ENCODE measurements around the gene FAM227B.
"Not testable (repeated sequence)": the region's sequence is repeated elsewhere in the genome, so short reads cannot be mapped to it uniquely, and the experiment has no call there.

Gene FAM227B

DNA sequence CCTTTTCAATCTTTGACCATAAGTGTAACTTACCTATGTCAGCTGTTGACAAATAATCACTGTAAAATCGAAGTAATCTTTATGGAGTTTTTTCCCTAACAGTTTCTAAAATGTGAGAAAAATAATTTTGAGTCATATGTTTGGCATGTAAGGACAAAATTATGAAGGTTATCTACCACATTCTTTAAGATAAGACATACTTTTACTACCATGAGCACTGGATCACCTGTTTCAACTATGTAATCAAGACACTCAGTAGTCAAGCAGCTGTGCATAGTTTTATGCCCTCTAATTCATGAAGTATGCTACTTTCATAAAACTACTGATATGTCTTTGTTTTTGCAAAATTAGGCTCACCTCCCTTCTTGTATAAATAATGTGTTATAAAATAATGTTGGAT is 185.4 kb downstream of the FAM227B start:
- no peak for FAIRE-seq

DNA sequence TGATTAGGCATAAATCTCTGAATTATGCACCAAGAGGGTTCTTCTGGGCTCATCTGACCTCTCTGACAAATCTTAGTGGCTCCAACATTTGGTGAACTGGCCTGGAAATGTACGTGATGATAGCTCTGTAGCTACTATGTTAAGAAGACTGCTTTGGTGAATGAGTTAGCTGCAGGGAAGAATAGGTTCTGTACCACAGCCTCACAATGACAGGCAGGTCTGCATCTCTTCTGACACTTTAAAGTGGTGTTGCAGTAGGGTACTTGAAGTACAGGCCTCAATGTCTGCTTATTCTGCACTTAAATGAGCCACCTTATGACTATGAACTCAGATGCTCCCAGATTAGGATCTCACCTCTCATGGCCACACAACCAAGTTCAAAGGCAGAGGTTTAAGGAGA is 190.6 kb downstream of the FAM227B start:
- FAIRE-seq: no peak

DNA sequence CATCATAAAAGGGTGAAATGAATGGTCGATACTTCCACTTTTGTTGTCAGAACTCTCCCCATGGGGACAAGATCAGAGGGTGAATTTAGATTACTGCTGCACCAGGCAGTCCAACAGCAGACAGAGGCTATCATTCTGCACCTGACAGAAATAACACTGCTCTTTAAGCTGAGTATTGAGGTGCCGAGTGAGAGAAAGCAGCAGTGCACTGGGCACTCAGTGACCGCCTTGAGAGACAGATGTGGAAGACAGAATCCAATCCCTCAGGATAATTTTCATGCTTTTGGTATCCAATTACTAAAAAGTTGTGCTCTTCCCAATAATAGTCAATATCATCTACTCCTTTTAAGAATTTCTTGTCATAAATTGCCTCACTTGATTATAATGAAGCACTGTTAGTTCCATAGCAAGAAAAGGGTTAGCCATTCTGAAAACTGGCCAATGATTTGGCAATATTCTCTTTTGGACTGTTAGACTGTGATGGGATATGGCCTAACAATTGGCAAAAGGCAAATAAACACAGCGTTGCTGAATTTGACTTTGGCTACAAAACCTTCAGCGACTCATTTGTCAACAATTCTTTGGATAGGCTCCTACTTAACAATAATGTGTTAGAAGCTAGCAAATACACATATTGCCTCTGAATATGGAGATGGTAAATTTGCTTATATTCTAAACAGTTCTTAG is 192.1 kb downstream of the FAM227B start:
- FAIRE-seq: no peak

DNA sequence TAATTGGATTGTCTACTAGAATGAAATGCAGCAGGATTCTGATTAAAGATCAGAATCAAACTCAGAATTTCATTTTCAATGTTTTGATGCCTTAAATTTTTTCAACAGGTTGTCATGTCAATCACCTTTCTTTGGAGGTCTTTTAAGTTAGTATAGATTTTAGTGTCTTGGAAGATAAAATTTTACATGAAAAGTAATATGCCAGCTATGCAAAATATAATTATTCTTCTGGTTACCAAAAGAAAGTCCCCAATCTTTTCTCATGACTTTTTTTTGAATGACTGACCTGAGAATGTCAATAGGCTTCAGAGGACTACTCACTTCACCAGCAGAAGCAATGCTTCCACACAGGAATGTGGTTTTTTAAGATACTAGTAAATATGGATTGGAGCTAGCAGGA is 193.2 kb downstream of the FAM227B start:
- no peak for FAIRE-seq

DNA sequence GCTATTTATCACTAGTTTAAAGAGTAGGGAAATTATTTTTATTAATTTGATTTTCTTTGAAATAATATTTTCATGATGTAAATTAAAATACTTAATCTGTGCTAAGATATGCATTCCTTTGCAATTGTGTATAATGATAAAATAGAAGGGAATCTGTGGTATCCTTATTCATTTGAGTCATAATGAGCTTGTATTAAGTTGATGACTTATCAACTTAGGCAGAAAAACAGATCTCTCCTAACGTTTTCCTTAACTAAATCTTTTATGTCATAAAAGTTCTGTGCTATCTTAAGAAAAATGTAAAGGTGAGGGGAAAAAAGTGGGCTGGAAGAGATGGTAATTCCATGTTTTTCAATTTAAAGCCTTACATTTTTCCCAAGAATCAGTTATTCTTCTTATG is 195.7 kb downstream of the FAM227B start:
- FAIRE-seq: no peak

DNA sequence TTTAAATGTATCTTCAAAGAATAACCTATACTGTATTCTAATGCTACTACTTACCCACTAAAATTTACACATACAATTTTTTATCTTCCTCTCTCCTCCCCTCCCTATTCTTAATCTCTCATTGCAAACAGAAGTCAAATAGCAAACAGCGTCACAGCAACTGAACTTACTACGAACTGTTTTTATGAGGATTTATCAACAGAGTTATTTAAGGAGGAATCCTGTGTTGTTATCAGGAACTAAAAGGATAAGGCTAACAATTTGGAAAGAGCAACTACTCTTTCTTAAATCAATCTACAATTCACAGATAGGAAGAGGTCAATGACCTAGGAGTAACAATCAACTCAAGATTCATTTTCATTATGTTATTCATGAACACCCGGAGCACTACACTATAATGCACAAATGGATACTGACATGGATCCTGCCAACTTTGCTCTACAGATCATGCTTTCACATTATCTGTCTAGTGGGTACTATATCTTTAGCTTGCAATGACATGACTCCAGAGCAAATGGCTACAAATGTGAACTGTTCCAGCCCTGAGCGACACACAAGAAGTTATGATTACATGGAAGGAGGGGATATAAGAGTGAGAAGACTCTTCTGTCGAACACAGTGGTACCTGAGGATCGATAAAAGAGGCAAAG is 196.6 kb downstream of the FAM227B start:
- peak; percentile 41 for FAIRE-seq

DNA sequence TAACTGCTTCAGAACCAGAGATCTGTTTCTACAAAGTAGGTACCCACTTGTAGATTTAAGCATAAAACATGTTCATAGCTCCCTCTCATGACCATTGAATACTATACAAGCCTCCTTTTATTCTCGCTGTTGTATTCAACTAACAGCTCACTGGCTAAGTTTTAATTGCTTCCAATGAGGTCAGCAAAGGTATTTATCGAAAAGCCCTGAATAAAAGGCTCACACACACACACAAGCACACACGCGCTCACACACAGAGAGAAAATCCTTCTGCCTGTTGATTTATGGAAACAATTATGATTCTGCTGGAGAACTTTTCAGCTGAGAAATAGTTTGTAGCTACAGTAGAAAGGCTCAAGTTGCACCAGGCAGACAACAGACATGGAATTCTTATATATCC is 197.6 kb downstream of the FAM227B start, which contains the start of gene FGF7:
Gene FGF7, plus strand, starts transcription at position 222 of the 400 bp plus-strand sequence. CDS start 1,056 bp downstream, outside the sequence.
- FAIRE-seq: no peak

DNA sequence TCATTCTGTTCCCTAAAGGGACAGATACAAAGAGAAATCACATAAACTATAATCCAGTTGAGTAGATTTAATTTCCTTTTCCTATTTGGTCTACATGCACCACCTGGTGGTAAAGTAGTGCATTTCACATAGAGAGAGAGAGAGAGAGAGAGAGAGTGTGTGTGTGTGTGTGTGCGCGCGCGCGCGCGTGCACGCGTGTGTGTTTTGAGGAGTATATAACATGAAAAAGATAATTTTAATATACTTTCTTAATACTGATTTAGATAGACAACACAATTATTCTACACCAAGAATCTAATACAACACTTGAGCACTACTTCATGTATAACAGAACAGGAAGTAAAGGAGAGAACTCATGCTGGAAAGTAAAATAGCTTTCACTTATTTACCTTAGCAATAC is 198.6 kb downstream of the FAM227B start:
- peak; percentile 97 for FAIRE-seq

DNA sequence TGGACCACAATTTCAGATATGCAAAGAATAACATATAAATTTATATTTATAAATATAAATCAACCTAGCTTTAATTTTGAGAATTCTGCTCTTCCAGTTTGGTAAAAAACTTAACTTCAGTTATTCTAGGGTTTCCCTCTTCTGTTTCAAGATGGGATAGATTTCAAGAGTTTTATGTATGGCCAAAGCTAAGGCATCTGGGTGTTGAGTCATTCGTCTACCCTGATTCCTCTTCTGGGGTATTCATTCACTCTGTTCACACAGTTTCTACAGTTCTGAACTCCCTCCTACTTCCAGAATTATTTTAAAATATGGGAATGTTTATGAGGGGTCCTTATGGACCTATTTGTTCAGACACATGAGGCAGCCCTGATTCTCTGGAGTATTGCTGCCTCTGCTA is 201.8 kb downstream of the FAM227B start:
- FAIRE-seq: no peak

DNA sequence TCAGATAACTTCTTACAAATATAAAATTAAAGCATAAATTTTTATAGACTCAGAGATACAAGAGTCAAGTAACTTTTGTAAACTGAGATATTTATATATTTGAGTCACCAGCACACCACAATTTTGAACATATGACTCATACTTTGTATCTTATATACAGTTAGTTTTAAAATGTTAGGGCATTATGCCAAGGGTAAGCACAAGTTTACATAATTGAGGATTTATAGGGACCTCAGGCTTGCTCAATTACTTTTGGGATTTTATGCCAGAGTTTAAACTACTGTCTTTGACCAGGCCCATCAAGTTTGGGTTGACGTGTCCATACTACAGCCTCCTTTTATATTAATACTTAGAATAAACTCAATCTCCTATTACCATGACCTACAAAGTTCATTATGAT is 205.0 kb downstream of the FAM227B start:
- no peak for FAIRE-seq

DNA sequence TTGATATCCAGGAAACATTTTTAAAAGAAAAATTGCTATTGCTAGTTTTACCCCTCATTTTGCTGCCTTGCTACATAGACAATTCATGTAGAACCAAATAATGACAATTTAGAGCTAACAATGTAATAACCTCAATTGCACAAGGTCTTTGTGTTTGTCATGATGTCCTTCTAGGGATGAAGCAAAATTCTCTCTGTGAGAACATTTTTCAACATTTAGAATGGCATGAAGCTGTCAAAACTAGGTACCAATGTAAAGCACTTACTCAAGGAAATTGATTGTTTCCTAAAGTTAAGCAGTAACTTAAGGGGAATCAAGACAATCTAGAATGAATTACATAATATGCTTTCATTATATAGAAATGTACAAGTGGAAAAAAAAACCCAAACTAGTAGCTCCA is 205.5 kb downstream of the FAM227B start:
- FAIRE-seq: no peak

DNA sequence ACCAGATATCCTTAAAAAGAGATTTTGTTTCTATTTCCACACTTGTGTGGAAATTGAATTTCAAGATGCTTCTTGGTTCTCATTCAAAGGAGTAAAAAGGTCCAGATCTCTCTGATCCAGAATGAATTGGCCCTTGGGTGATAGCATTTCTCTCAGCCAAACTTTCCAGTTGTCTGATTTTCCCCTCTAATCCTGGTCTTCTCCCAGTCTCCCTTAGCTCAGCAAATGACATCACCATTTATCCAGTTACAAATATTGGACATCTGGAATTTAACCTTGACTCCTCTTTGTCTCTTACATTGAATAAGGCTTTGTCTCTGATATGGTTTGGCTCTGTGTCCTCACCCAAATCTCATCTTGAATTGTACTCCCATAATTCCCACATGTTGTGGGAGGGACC is 207.8 kb downstream of the FAM227B start:
- no peak for FAIRE-seq

DNA sequence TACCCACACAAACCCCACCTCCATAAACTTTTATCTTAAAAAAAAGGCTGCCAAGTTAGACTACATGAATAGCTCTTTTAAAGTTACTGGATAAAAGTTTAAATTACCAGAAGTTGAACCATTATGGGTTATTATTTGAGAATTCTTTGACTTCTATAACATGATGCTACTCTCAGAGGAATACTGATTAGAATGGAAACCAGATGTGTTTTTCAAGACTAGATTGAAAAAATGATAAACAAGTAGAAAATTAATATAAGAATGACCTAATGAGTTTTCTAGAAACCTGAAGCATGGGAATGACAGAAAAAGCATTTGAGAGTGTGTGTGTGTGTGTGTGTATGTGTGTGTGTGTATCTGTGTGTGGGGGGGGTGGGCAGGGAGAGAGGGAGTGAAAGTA is 210.0 kb downstream of the FAM227B start:
- peak; percentile 17 for FAIRE-seq

DNA sequence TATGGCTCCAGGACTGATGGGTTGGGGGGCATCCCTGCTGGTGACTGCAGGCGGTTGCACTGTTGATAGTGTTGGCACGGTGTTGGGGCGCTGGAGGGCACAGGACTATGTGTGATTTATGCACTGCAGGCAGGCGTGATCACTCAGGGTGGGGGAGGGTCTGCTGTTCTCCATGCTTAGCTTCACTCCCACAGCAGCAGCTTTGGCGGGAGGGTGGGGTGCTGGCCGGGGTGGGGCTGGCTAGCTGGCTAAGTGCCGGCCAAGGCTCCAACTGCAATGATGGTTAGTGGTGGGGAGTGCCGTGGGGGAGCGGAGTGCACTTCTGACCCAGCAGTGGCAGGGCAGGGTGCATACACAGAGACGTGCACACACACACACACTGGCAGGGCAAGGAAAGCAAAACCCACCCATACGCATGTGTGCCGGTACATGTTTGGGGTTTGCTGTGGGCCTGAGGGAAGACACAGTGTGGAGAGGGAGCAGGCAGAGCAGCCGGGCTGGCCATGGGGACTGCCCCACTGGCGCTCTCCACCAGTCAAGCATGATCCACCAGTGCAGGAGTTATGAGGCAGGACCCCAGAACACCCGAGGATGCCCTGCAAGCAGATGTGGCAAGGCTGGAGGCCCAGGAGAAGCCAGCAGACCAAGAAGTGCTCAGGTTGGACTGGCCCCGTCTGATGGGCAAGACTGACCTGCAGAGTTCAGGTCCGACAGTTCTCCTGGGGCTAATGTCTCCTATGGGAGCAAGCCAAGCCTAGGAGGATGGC is 214.1 kb downstream of the FAM227B start:
- no peak for FAIRE-seq

DNA sequence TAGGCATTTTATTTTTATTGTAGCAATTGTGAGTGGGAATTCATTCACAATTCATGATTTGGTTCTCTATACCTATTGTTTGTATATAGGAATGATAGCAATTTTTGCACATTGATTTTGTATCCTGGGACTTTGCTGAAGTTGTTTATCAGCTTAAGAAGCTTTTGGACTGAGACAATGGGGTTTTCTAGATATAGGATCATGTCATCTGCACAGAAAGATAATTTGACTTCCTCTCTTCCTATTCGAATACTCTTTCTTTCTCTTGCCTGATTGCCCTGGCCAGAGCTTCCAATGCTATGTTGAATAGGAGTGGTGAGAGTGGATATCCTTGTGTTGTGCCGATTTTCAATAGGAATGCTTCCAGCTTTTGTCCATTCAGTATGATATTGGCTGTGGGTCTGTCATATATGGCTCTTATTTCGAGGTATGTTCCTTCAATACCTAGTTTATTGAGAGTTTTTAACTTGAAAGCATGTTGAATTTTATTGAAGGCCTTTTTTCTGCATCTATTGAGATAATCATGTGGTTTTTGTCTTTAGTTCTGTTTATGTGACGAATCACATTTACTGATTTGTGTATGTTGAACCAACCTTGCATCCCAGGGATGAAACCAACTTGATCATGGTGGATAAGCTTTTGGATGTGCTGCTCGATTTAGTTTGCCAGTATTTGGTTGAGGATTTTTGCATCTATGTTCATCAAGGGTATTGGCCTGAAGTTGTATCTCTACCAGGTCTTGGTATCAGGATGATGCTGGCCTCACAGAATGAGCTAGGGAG is 217.9 kb downstream of the FAM227B start:
- not testable (repeated sequence) for FAIRE-seq

DNA sequence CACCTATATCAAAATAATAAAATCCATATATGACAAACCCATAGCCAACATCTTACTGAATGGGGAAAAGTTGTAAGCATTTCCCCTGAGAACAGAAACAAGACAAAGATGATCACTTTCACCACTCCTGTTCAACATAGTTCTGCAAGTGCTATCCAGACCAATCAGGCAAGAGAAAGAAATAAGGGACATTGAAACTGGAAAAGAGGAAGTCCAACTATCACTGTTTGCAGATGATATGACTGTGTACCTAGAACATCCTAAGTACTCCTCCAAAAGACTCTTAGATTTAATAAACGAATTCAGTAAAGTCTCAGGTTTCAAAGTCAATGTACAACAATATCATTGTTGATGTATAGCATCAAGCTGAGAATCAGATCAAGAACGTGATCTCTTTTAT is 233.1 kb downstream of the FAM227B start:
- FAIRE-seq: no peak

DNA sequence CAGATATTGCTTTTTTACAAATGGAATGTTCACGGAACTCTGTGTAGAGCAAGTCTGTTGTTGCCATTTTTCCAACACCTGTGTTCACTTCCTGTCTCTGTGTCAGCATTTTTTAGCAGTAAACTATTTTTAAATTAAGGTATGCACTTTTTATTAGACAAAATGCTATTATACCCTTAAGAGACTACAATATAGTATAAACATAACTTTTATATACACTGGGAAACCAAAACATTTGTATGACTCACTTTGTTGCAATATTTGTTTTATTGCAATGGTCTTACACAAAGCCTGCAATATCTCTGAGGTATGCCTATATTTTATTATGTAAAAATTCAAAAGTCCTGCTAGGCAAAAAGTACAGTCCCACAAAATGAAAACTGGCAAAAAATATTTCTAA is 237.4 kb downstream of the FAM227B start:
- no peak for FAIRE-seq

DNA sequence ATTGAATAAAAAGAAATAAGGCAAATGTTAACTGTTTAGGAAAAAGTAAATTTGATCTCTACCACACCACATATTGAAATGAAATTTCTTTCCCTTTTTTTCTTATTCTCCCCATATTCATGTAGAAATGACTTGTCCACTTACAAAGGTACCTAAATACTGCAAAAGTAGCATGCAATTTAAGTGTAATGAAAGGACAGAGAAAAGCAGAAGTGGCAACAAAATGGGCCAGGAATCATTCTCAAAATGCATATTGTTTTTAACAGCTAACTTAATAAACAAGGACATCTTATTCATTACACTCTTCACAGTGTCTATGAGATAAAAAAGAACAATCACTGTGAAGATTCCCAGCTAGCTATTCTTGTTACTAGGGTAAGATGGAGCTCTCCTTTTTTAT is 238.2 kb downstream of the FAM227B start:
- FAIRE-seq: peak; percentile 9

DNA sequence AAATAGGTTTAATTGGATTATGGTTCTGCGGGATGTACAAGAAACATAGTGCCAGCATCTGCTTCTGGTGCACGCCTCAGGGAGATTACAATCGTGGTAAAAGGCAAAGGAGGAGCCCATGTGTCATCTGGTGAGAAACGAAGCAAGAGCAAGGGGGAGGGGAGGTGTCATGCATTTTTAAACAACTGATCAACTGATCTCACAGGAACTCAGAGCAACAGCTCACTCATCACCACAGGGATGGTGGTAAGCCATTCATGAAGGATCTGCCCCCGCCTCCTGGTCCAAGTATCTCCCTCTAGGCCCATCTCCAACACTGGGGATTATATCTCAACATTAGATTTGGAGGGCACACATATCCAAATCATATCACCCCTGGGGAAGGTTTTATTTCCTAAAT is 239.7 kb downstream of the FAM227B start:
- FAIRE-seq: no peak

DNA sequence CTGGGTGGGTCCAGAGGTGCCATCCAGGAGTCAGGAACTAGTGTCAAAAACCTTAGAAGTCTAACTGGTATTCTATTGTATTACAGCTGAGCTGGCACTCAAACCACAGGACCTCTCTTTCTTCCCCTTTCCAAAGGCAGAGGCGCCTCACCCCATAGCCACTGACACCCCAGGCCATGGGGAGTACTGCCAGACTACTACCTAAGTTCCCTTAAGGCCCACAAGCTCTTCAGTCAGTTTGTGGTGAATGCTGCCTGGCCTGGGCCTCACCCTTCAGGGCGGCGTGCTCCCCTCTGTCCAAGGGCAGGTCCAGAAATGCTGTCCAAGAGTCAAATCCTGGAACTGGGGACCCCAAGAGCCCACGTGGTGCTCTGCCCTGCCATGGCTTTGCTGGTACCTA is 240.6 kb downstream of the FAM227B start:
- no peak for FAIRE-seq

DNA sequence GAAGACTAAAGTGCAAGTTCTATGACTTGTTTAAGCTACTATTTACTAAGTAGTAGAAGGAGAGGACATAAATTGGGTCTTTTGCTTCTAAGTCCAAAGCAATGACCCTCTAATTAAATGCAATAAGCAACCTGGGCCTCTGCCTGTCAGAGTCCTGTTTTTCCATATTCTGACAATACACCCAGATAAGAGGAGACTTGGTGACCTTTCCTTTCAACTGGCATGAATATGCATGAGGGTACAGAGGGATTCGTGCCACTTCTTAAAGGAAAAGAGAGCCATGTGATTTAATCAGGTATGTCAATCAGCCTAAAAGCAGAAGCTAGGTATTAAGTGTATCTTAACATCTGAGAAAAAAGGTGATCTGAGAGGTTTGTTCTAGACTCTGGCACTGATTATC is 248.3 kb downstream of the FAM227B start:
- no peak for FAIRE-seq

DNA sequence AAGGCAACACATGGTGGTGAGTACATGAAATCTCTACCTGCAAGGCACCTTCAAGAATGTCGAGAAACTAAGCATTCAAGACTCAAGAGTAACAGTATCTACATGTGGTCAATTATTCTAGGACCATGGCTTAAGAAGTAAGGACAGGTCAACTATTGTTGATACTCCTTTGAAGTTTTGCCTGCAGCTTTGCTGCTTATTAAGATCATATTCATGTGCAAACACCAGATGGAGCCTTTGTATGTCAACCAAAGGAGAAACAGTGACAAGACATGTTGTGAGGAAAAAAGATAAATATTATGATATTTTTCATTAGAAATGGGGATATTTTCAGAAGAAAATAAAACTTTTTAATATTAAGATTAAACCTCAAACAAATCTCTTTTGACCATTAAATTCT is 249.8 kb downstream of the FAM227B start:
- no peak for FAIRE-seq

DNA sequence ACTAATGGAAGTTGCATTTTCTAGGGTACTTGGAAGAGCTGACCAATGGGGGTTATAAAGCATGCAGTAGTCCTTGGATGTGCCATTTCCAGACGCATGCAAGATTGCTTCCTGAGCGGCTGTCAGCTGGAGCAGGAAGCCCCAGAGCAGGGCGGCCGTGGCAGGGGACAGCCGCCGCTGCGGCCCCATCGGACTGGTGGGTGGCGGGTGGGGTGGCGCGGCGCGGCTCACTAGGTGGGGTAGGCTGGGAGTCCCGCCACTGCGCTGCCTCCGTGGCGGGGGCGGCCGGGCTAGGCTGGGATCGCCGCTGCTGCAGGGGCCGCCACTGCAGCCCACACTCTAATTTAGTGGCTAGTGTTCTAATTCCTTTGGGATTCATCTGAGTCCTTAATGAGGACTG is 254.1 kb downstream of the FAM227B start:
- FAIRE-seq: no peak
